ENCODE measurements around the gene PAXX. TPM values are rescaled to one million over a fixed set of nuclear protein-coding genes. Genes with fewer than 3 reads are reported as not detected.

PAXX gene
- polyA plus RNA-seq, 1 donor (not counting 4 experiments of a cell fraction or from before 2014, with no cell fraction given), result 11.2 TPM

DNA sequence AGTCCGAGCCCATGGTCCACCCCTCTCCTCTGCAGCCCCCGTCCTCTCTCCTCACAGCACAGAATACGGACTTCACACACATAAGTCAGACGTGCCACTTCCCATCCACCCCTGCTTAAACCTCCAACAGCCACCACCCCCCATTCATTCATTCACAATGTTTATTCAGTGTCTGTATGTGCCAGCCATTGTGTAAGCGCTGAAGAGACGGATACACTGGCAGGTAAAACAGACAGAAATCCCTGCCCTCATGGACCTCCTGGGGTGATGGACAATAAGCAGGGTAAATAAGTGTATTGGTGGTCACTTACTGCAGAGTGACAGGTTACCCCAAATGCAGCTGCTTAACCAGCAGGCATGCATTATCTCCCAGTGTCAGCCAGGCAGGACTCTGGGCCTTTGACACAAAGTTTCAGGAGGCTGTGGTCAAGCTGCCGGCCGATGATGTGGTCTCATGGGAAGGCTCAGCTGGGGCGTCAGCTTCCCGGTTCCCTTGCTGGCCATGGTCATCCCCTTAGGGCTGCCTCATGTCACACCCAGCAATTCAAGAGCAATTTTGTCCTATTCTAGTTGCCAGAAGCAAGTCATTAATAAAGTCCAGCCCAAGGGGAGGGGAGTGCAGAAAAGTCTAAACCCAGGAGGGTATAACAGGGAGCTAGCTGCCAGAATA is 1.8 kb upstream of the PAXX start:
- TF ChIP-seq, protein P1, sequence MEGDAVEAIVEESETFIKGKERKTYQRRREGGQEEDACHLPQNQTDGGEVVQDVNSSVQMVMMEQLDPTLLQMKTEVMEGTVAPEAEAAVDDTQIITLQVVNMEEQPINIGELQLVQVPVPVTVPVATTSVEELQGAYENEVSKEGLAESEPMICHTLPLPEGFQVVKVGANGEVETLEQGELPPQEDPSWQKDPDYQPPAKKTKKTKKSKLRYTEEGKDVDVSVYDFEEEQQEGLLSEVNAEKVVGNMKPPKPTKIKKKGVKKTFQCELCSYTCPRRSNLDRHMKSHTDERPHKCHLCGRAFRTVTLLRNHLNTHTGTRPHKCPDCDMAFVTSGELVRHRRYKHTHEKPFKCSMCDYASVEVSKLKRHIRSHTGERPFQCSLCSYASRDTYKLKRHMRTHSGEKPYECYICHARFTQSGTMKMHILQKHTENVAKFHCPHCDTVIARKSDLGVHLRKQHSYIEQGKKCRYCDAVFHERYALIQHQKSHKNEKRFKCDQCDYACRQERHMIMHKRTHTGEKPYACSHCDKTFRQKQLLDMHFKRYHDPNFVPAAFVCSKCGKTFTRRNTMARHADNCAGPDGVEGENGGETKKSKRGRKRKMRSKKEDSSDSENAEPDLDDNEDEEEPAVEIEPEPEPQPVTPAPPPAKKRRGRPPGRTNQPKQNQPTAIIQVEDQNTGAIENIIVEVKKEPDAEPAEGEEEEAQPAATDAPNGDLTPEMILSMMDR (optimal IDR thresholded peaks at IDR 0.05 in 1 of 3, IDR thresholded peaks at IDR 0.05 in 1 of 3, conservative IDR thresholded peaks at IDR 0.05 in 1 of 3; ENCODE audit: extremely low read depth in 1 of 3, insufficient read depth in 2 of 3, low read length in 3 of 3), result no peak
- TF ChIP-seq EZH2 (IDR thresholded peaks at IDR 0.05; ENCODE audit: low read length), result no peak
- Histone ChIP-seq H3K79me2 (ENCODE audit: control insufficient read depth, insufficient read depth, low read length) (no peaks in the 10 kb centered on the region), H3K27me3 (ENCODE audit: control insufficient read depth, extremely low read depth, insufficient read depth, low read length) (peaks cover 8% of the 10 kb centered on the region), H3K4me1 (ENCODE audit: control insufficient read depth, extremely low read depth, insufficient read depth, low read length) (peaks cover 25% of the 10 kb centered on the region), H4K20me1 (ENCODE audit: control insufficient read depth, extremely low read depth, insufficient read depth, low read length) (peaks cover 3% of the 10 kb centered on the region), H3K36me3 (ENCODE audit: control insufficient read depth in 2 of 2, extremely low read depth in 1 of 2, insufficient read depth in 2 of 2, low read length in 2 of 2) (peaks cover 0 to 10% of the 10 kb centered on the region in 2 experiments), H3K9me1 (ENCODE audit: control insufficient read depth, extremely low read depth, insufficient read depth, low read length) (no peaks in the 10 kb centered on the region), H3K27ac (ENCODE audit: control insufficient read depth, insufficient read depth, low read length) (no peak overlapping the region), H3K9me3 (ENCODE audit: control insufficient read depth, low read depth, low read length) (no peaks in the 10 kb centered on the region), H3K9ac (ENCODE audit: control insufficient read depth, extremely low read depth, insufficient read depth, low read length) (no peak overlapping the region), H3K4me3 (ENCODE audit: control insufficient read depth in 2 of 3, extremely low read depth in 1 of 3, insufficient read depth in 2 of 3, low read depth in 1 of 3, low read length in 3 of 3) (no peak overlapping the region), H3K4me2 (ENCODE audit: control insufficient read depth, extremely low read depth, insufficient read depth, low read depth, low read length) (no peak overlapping the region), H2AFZ (ENCODE audit: control insufficient read depth, low read length) (no peak overlapping the region)
- dilution Hi-C loops (cut with MboI; ENCODE audit: extremely low pct_ligation_motif_present, low sequenced_read_pairs), result no loop called here
- no peak for FAIRE-seq
- DNase-seq (ENCODE audit: low read depth, low spot score), result no peak

- Histone ChIP-seq H3K9me3 (ENCODE audit: control insufficient read depth, low read depth, low read length) (no peaks in the 10 kb centered on the region), H4K20me1 (ENCODE audit: control insufficient read depth, extremely low read depth, insufficient read depth, low read length) (peaks cover 3% of the 10 kb centered on the region), H2AFZ (ENCODE audit: control insufficient read depth, low read length) (no peak overlapping the region), H3K4me1 (ENCODE audit: control insufficient read depth, extremely low read depth, insufficient read depth, low read length) (peaks cover 43% of the 10 kb centered on the region), H3K4me3 (ENCODE audit: control insufficient read depth in 2 of 3, extremely low read depth in 1 of 3, insufficient read depth in 2 of 3, low read depth in 1 of 3, low read length in 3 of 3) (peak overlapping the region; percentile 64 to 76 (median 74)), H3K4me2 (ENCODE audit: control insufficient read depth, extremely low read depth, insufficient read depth, low read depth, low read length) (peak overlapping the region; percentile 93), H3K27ac (ENCODE audit: control insufficient read depth, insufficient read depth, low read length) (peak overlapping the region; percentile 31), H3K36me3 (ENCODE audit: control insufficient read depth in 2 of 2, extremely low read depth in 1 of 2, insufficient read depth in 2 of 2, low read length in 2 of 2) (peaks cover 0 to 10% of the 10 kb centered on the region in 2 experiments), H3K9me1 (ENCODE audit: control insufficient read depth, extremely low read depth, insufficient read depth, low read length) (no peaks in the 10 kb centered on the region), H3K79me2 (ENCODE audit: control insufficient read depth, insufficient read depth, low read length) (no peaks in the 10 kb centered on the region), H3K9ac (ENCODE audit: control insufficient read depth, extremely low read depth, insufficient read depth, low read length) (peak overlapping the region; percentile 51), H3K27me3 (ENCODE audit: control insufficient read depth, extremely low read depth, insufficient read depth, low read length) (no peaks in the 10 kb centered on the region)
- dilution Hi-C loops (cut with MboI; ENCODE audit: extremely low pct_ligation_motif_present, low sequenced_read_pairs), result no loop called here
- no peak for FAIRE-seq
- TF ChIP-seq EZH2 (IDR thresholded peaks at IDR 0.05; ENCODE audit: low read length), result no peak
- TF ChIP-seq, protein P1 (optimal IDR thresholded peaks at IDR 0.05 in 1 of 3, IDR thresholded peaks at IDR 0.05 in 1 of 3, conservative IDR thresholded peaks at IDR 0.05 in 1 of 3; ENCODE audit: extremely low read depth in 1 of 3, insufficient read depth in 2 of 3, low read length in 3 of 3), result no peak
- DNase-seq (ENCODE audit: low read depth, low spot score), result no peak
Observed at GRCh38 chr9:136992819-136993369, 672 bp downstream of the PAXX start.
